ENCODE results near the gene CPLX4. TPM values are rescaled to one million over a fixed set of nuclear protein-coding genes. Genes with fewer than 3 reads are reported as not detected.

CPLX4 gene
- polyA plus RNA-seq, 1 of the 3 experiments (the other 2 are of a cell fraction) = not detected

DNA sequence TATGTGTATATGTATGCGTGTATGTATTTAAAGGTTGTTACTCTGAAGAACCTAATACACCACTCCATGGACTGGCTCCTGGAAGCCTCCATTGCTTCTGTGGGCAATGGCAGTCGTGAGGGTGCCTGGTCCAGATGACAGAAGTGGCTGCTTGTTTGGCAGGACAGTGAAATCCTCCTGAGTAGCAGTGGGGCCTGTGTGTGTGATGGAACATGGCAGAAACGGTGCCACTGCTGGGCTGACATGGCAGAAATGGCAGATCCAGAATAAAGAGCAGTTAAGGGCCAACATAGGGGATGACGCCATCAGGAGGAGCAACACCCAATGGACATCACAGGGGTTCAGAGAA is 6.1 kb upstream of the CPLX4 start:
- no peak overlapping the region for H3K27ac ChIP-seq (ENCODE audit: low read depth in 2 of 2, low read length in 1 of 2)
- no peaks in the 10 kb centered on the region for H3K9me2 ChIP-seq
- DNase-seq = no peak
- CTCF ChIA-PET = interaction anchor here (2.3 to 3.5 kb wide), 2 partner anchors 16 to 78 kb away, joined by 5 to 15 read pairs; no protein-coding TSS in a partner anchor
- WGBS (ENCODE audit: low lambda C conversion rate) = 97% methylated on average over 4 of the region's 4 CpGs
- H3K4me3 ChIP-seq (ENCODE audit: low read depth in 2 of 2, low read length in 1 of 2) = no peak overlapping the region
- H3K4me2 ChIP-seq = no peak overlapping the region
- H2AFZ ChIP-seq (ENCODE audit: low read depth) = no peak overlapping the region
- H3K9ac ChIP-seq = no peak overlapping the region
- H3F3A ChIP-seq (replicated peaks; ENCODE audit: insufficient read depth) = peaks cover 4% of the 10 kb centered on the region
- no peaks in the 10 kb centered on the region for H4K20me1 ChIP-seq (ENCODE audit: insufficient read depth)
- peaks cover 36 to 40% of the 10 kb centered on the region in 2 experiments for H3K36me3 ChIP-seq (replicated peaks in 1 of 2; ENCODE audit: control insufficient read depth in 1 of 2, insufficient read depth in 2 of 2, low read length in 1 of 2)
- POLR2A ChIA-PET = no interaction called here
- H3K79me2 ChIP-seq (ENCODE audit: insufficient read depth) = no peaks in the 10 kb centered on the region
- no peaks in the 10 kb centered on the region for H3K27me3 ChIP-seq (ENCODE audit: insufficient read depth)
- H3K9me3 ChIP-seq = no peaks in the 10 kb centered on the region
- no peak for TF ChIP-seq EP300 (IDR thresholded peaks at IDR 0.05; ENCODE audit: borderline replicate concordance in 1 of 2, low read depth in 1 of 2, low read length in 1 of 2)
- no peak for TF ChIP-seq JUND (IDR thresholded peaks at IDR 0.05)
- no peaks in the 10 kb centered on the region for H3K4me1 ChIP-seq (ENCODE audit: control insufficient read depth in 1 of 2, insufficient read depth in 2 of 2, low read depth in 1 of 2, low read length in 1 of 2)

DNA sequence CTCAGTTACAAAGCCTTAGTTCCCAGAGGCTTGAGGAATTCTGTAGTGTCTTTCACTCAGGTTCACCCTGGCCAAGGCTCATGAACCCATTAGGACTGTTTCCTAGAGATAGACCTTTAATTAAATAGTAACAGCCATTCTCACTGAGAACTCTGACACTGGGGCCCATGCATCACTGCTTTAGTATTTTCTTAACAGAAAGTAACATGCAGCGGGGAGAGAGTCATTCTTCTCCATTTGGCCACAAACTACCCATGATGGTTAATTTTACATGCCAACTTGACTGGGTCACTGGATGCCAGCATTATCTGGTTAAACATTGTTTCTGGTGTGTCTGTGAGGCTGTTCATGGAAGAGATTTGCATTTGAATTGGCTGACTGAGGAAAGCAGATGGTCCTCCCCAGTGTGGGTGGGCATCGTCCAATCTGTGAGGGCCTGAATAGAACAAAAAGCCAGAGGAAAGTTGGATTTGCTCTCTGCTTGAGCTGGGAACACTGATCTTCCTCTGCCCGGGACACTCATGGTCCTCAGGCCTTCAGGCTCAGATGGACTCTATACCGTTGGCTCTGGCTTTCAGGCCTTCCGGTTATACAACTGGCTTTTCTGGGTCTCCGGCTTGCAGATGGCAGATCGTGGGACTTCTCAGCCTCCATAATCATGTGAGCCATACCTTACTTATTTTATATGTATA is 5.6 kb upstream of the CPLX4 start:
- 97% methylated on average over 6 of the region's 7 CpGs for WGBS (ENCODE audit: low lambda C conversion rate)
- Histone ChIP-seq H3K4me1 (ENCODE audit: control insufficient read depth in 1 of 2, insufficient read depth in 2 of 2, low read depth in 1 of 2, low read length in 1 of 2) (no peaks in the 10 kb centered on the region), H3K9me2 (no peaks in the 10 kb centered on the region), H3K27me3 (ENCODE audit: insufficient read depth) (no peaks in the 10 kb centered on the region), H4K20me1 (ENCODE audit: insufficient read depth) (no peaks in the 10 kb centered on the region), H3K4me3 (ENCODE audit: low read depth in 2 of 2, low read length in 1 of 2) (no peak overlapping the region), H2AFZ (ENCODE audit: low read depth) (no peak overlapping the region), H3K36me3 (replicated peaks in 1 of 2; ENCODE audit: control insufficient read depth in 1 of 2, insufficient read depth in 2 of 2, low read length in 1 of 2) (peaks cover 31 to 34% of the 10 kb centered on the region in 2 experiments), H3K4me2 (no peak overlapping the region), H3K9ac (no peak overlapping the region), H3K27ac (ENCODE audit: low read depth in 2 of 2, low read length in 1 of 2) (no peak overlapping the region), H3F3A (replicated peaks; ENCODE audit: insufficient read depth) (peaks cover 4% of the 10 kb centered on the region), H3K9me3 (no peaks in the 10 kb centered on the region), H3K79me2 (ENCODE audit: insufficient read depth) (no peaks in the 10 kb centered on the region)
- CTCF ChIA-PET = interaction anchor here (2.3 to 3.5 kb wide), 2 partner anchors 16 to 78 kb away, joined by 5 to 15 read pairs; no protein-coding TSS in a partner anchor
- POLR2A ChIA-PET = no interaction called here
- no peak for DNase-seq
- no peak for TF ChIP-seq TAF1 (IDR thresholded peaks at IDR 0.05; ENCODE audit: borderline replicate concordance, low read depth, low read length)
- no peak for TF ChIP-seq SIN3A (IDR thresholded peaks at IDR 0.05; ENCODE audit: borderline replicate concordance, low read depth, low read length)
- TF ChIP-seq, protein P1, sequence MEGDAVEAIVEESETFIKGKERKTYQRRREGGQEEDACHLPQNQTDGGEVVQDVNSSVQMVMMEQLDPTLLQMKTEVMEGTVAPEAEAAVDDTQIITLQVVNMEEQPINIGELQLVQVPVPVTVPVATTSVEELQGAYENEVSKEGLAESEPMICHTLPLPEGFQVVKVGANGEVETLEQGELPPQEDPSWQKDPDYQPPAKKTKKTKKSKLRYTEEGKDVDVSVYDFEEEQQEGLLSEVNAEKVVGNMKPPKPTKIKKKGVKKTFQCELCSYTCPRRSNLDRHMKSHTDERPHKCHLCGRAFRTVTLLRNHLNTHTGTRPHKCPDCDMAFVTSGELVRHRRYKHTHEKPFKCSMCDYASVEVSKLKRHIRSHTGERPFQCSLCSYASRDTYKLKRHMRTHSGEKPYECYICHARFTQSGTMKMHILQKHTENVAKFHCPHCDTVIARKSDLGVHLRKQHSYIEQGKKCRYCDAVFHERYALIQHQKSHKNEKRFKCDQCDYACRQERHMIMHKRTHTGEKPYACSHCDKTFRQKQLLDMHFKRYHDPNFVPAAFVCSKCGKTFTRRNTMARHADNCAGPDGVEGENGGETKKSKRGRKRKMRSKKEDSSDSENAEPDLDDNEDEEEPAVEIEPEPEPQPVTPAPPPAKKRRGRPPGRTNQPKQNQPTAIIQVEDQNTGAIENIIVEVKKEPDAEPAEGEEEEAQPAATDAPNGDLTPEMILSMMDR (IDR thresholded peaks at IDR 0.05) = no peak
- TF ChIP-seq, protein P2, sequence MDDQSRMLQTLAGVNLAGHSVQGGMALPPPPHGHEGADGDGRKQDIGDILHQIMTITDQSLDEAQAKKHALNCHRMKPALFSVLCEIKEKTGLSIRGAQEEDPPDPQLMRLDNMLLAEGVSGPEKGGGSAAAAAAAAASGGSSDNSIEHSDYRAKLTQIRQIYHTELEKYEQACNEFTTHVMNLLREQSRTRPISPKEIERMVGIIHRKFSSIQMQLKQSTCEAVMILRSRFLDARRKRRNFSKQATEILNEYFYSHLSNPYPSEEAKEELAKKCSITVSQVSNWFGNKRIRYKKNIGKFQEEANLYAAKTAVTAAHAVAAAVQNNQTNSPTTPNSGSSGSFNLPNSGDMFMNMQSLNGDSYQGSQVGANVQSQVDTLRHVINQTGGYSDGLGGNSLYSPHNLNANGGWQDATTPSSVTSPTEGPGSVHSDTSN (IDR thresholded peaks at IDR 0.05) = no peak
- TF ChIP-seq YY1 (IDR thresholded peaks at IDR 0.05; ENCODE audit: low read depth) = no peak
- TF ChIP-seq, protein P3, sequence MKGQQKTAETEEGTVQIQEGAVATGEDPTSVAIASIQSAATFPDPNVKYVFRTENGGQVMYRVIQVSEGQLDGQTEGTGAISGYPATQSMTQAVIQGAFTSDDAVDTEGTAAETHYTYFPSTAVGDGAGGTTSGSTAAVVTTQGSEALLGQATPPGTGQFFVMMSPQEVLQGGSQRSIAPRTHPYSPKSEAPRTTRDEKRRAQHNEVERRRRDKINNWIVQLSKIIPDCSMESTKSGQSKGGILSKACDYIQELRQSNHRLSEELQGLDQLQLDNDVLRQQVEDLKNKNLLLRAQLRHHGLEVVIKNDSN (IDR thresholded peaks at IDR 0.05; ENCODE audit: borderline replicate concordance, low read depth) = no peak
- TF ChIP-seq, protein P4, sequence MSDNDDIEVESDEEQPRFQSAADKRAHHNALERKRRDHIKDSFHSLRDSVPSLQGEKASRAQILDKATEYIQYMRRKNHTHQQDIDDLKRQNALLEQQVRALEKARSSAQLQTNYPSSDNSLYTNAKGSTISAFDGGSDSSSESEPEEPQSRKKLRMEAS (IDR thresholded peaks at IDR 0.05; ENCODE audit: low read depth) = no peak
- no peak for TF ChIP-seq RCOR1 (IDR thresholded peaks at IDR 0.05; ENCODE audit: low read length)
- TF ChIP-seq NFIC (IDR thresholded peaks at IDR 0.05; ENCODE audit: borderline replicate concordance) = no peak
- no peak for TF ChIP-seq MEF2A (IDR thresholded peaks at IDR 0.05; ENCODE audit: borderline replicate concordance, low read depth)
- no peak for TF ChIP-seq FOSL2 (IDR thresholded peaks at IDR 0.05; ENCODE audit: borderline replicate concordance, low read depth)
- TF ChIP-seq, protein P5, sequence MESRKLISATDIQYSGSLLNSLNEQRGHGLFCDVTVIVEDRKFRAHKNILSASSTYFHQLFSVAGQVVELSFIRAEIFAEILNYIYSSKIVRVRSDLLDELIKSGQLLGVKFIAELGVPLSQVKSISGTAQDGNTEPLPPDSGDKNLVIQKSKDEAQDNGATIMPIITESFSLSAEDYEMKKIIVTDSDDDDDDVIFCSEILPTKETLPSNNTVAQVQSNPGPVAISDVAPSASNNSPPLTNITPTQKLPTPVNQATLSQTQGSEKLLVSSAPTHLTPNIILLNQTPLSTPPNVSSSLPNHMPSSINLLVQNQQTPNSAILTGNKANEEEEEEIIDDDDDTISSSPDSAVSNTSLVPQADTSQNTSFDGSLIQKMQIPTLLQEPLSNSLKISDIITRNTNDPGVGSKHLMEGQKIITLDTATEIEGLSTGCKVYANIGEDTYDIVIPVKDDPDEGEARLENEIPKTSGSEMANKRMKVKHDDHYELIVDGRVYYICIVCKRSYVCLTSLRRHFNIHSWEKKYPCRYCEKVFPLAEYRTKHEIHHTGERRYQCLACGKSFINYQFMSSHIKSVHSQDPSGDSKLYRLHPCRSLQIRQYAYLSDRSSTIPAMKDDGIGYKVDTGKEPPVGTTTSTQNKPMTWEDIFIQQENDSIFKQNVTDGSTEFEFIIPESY (IDR thresholded peaks at IDR 0.05; ENCODE audit: borderline replicate concordance, low read depth) = no peak
- no peak for TF ChIP-seq RXRA (IDR thresholded peaks at IDR 0.05; ENCODE audit: borderline replicate concordance, low read depth)
- TF ChIP-seq SMC3 (IDR thresholded peaks at IDR 0.05; ENCODE audit: low read depth, low read length) = no peak
- no peak for TF ChIP-seq NRF1 (IDR thresholded peaks at IDR 0.05; ENCODE audit: low read depth, low read length)
- TF ChIP-seq FOXJ3 (CRISPR knock-in tag; IDR thresholded peaks at IDR 0.05) = no peak

All from SK-N-SH (cell line).